HepG2 (cell line): ENCODE measurements around the gene OOSP3. TPM values are rescaled to one million over a fixed set of nuclear protein-coding genes. Genes with fewer than 3 reads are reported as not detected.

Experiments used
- ATAC-seq: fragments of 200-7000 bp; cut with Tn5 transposase; 3 replicates; pipeline ENCODE4 v1.9.1; 2020; ENCODE audit warnings: mild to moderate bottlenecking, moderate library complexity
- BruUV-seq: library from RNA; stranded (reverse); fragments of 400-500 nt; replicated peaks from 2 replicates; lab custom pipeline; 2021; lab: Mats Ljungman, UMichigan
- CTCF ChIA-PET: fragments of 300-600 bp; formaldehyde crosslinking; extraction: SDS; loops from one replicate; lab custom pipeline; 2021; ENCODE audit warnings: low total read pairs, inconsistent platforms, low intra/inter-chr PET ratio; lab: Yijun Ruan, JAX
- POLR2A ChIA-PET: fragments of 350-600 bp; sonication (Branson Sonifier 250); formaldehyde crosslinking; loops from one replicate; lab custom pipeline; 2020; ENCODE audit warnings: antibody characterized with exemption, inconsistent platforms; lab: Yijun Ruan, JAX
- DNase-seq: peaks from one replicate; pipeline ENCODE4 v3.0.0-alpha.2; 2015; ENCODE audit warnings: low spot score
- FAIRE-seq: peaks from 3 replicates; lab custom pipeline; 2011; peaks lifted over from hg19 to GRCh38; lab: Jason Lieb, UNC
- H2AFZ ChIP-seq: one replicate; pipeline ENCODE4 v1.6.1; 2011; ENCODE audit warnings: low read length, inconsistent platforms
- H3K27ac ChIP-seq: fragments of 300-600 bp; 3 replicates; pipeline ENCODE4 v1.8.0; 2011; ENCODE audit warnings: mixed run types, mild to moderate bottlenecking, mixed read lengths, low read length, inconsistent platforms; ENCODE audit not compliant: insufficient read depth; ENCODE audit errors: extremely low read length
- H3K27me3 ChIP-seq, 2 experiments: fragments of 200-600 bp in 1 of 2; 2 replicates in 1 of 2; 3 replicates in 1 of 2; pipeline versions ENCODE4 v1.6.0 to v1.8.0; 2011; ENCODE audit warnings: low read length in 2 of 2, mild to moderate bottlenecking in 2 of 2, moderate library complexity in 2 of 2, inconsistent platforms in 1 of 2; ENCODE audit not compliant: insufficient read depth in 2 of 2, control insufficient read depth in 1 of 2
- H3K36me3 ChIP-seq, 2 experiments: fragments of 200-600 bp in 1 of 2; replicated peaks in 1 of 2; 2 replicates in 1 of 2; 3 replicates in 1 of 2; pipeline versions ENCODE4 v1.5.1 to v1.8.0; 2011; ENCODE audit warnings: low read length in 2 of 2, inconsistent platforms in 1 of 2; ENCODE audit not compliant: insufficient read depth in 2 of 2, control insufficient read depth in 1 of 2
- H3K4me1 ChIP-seq: 2 replicates; pipeline ENCODE4 v1.5.1; 2012; ENCODE audit warnings: low read length, inconsistent platforms; ENCODE audit not compliant: insufficient read depth
- H3K4me2 ChIP-seq: 2 replicates; pipeline ENCODE4 v1.6.0; 2011; ENCODE audit warnings: low read depth, low read length, inconsistent platforms
- H3K4me3 ChIP-seq, 3 experiments: fragments of 200-600 bp in 1 of 3; sonication (generic), shearing (Covaris generic) in 1 of 3; replicated peaks in 1 of 3; 2 replicates each; pipeline ENCODE4 v1.5.1; 2011 to 2016; ENCODE audit warnings: low read length in 3 of 3, inconsistent platforms in 2 of 3, low read depth in 2 of 3, mild to moderate bottlenecking in 2 of 3, control low read depth in 1 of 3, mixed read lengths in 1 of 3; ENCODE audit not compliant: insufficient read depth in 1 of 3
- H3K79me2 ChIP-seq: one replicate; pipeline ENCODE4 v1.6.1; 2011; ENCODE audit warnings: low read length, inconsistent platforms; ENCODE audit not compliant: insufficient read depth
- H3K9ac ChIP-seq: 2 replicates; pipeline ENCODE4 v1.6.0; 2011; ENCODE audit warnings: mild to moderate bottlenecking, low read depth, low read length, inconsistent platforms; ENCODE audit not compliant: insufficient read depth
- H3K9me3 ChIP-seq: 2 replicates; pipeline ENCODE4 v1.5.1; 2012; ENCODE audit warnings: mild to moderate bottlenecking, low read length
- H4K20me1 ChIP-seq: 2 replicates; pipeline ENCODE4 v1.6.0; 2011; ENCODE audit warnings: inconsistent platforms, mild to moderate bottlenecking, low read length, moderate library complexity; ENCODE audit not compliant: insufficient read depth
- CEBPG ChIP-seq: IDR thresholded peaks from 2 replicates; pipeline ENCODE4 v1.6.1; 2016
- CHD2 ChIP-seq: IDR thresholded peaks from 2 replicates; pipeline ENCODE4 v1.6.1; 2011; ENCODE audit warnings: low read depth, low read length, improper control_type of control experiment
- HMG20B ChIP-seq: conservative IDR thresholded peaks from 2 replicates; pipeline ENCODE4 v1.6.1; 2016; ENCODE audit warnings: missing genetic modification reagents, missing compliant biosample characterization
- ISL2 ChIP-seq: sonication (generic); formaldehyde crosslinking; IDR thresholded peaks from 2 replicates; pipeline ENCODE4 v1.5.0; 2020; ENCODE audit warnings: missing genetic modification reagents
- ONECUT2 ChIP-seq: sonication (generic); formaldehyde crosslinking; IDR thresholded peaks from 2 replicates; pipeline ENCODE4 v1.4.0; 2020; ENCODE audit warnings: missing genetic modification reagents
- TRIM24 ChIP-seq: sonication (generic); formaldehyde crosslinking; IDR thresholded peaks from 2 replicates; pipeline ENCODE4 v1.8.0; 2022; ENCODE audit warnings: mild to moderate bottlenecking, missing genetic modification reagents
- ZMYM4 ChIP-seq: sonication (generic); formaldehyde crosslinking; IDR thresholded peaks from 2 replicates; pipeline ENCODE4 v1.8.1; 2023; ENCODE audit warnings: mild to moderate bottlenecking, missing genetic modification reagents
- ZNF260 ChIP-seq: sonication (generic); formaldehyde crosslinking; IDR thresholded peaks from 2 replicates; pipeline ENCODE4 v1.4.0; 2020; ENCODE audit warnings: missing genetic modification reagents, low read depth, mild to moderate bottlenecking, borderline replicate concordance
- ZNF317 ChIP-seq: sonication (generic); formaldehyde crosslinking; IDR thresholded peaks from 2 replicates; pipeline ENCODE4 v1.5.0; 2020; ENCODE audit warnings: mild to moderate bottlenecking, missing genetic modification reagents
- ZNF580 ChIP-seq: IDR thresholded peaks from 2 replicates; pipeline ENCODE4 v1.6.1; 2016; ENCODE audit warnings: low read depth, borderline replicate concordance
- WGBS: methylation state at CpG from one replicate; pipeline ENCODE4 v1.1.6; 2017; ENCODE audit warnings: low lambda C conversion rate; 5-methylcytosine and 5-hydroxymethylcytosine counted together
- in situ Hi-C: cut with HindIII; loops from 2 replicates; pipeline ENCODE4 v1.10.0; 2017; ENCODE audit warnings: low pct_unique_long_range_greater_than_20kb; ENCODE audit not compliant: extremely low pct_ligation_motif_present
- intact Hi-C: fragments of 100-400 bp; cut with micrococcal nuclease; formaldehyde crosslinking; loops from one replicate; pipeline ENCODE4 v1.10.0; 2022; ENCODE audit not compliant: unreplicated experiment
- polyA plus RNA-seq, 8 experiments: library from polyadenylated mRNA; depleted of rRNA in 3 of 8; stranded (reverse) in 7 of 8; unstranded in 1 of 8; fragments of >200 nt; fragmentation: Illumina TruSeq in 4 of 8; extraction: Trizol in 4 of 8; gene quantifications; 2 replicates each; pipeline versions ENCODE4 v1.2.1 to v1.2.3, GENCODE V29; 2011 to 2016; ENCODE audit warnings: low read depth in 4 of 8, missing spikeins in 1 of 8, mixed read lengths in 1 of 8; ENCODE audit not compliant: insufficient read depth in 1 of 8
- total RNA-seq, 5 experiments: library from RNA; depleted of rRNA; stranded (reverse); fragments of >200 nt; fragmentation: Illumina TruSeq; extraction: Trizol; gene quantifications; 2 replicates each; pipeline ENCODE4 v1.2.3, GENCODE V29; 2016; ENCODE audit warnings: low read depth in 1 of 5
- TF ChIP-seq, protein P1 (sequence below): sonication (generic); formaldehyde crosslinking; conservative IDR thresholded peaks from 2 replicates; pipeline ENCODE4 v1.4.0; 2020; ENCODE audit warnings: mild to moderate bottlenecking, missing genetic modification reagents, moderate library complexity
- TF ChIP-seq, protein P2 (sequence below): IDR thresholded peaks from 2 replicates; pipeline ENCODE4 v1.6.1; 2012; ENCODE audit warnings: low read depth, low read length, improper control_type of control experiment
- TF ChIP-seq, protein P3 (sequence below): IDR thresholded peaks from 2 replicates; pipeline ENCODE4 v1.4.0; 2020; ENCODE audit warnings: mild to moderate bottlenecking, missing genetic modification reagents

The OOSP3 gene
- total and polyA plus RNA-seq, 2 of the 13 experiments (the other 11 are each of a cell fraction or from before 2014, with no cell fraction given) = not detected

GRCh38 chr11:59872076-59872475, 6.5 kb upstream of the OOSP3 start (continued):
- TF ChIP-seq TRIM24 (CRISPR knock-in tag) (no peak), HMG20B (CRISPR knock-in tag) (no peak)

GRCh38 chr11:59875856-59876519, 2.6 kb upstream of the OOSP3 start:
- H3K9me3 ChIP-seq = no peaks in the 10 kb centered on the region
- H3K79me2 ChIP-seq = no peaks in the 10 kb centered on the region
- H3K9ac ChIP-seq = no peak overlapping the region
- ATAC-seq (peak; percentile 55; the same call in 2 of the 3 replicates), FAIRE-seq (no peak), DNase-seq (peak; percentile 21)
- in situ Hi-C loops = no loop called here
- CTCF ChIA-PET = no interaction called here
- 3% methylated on average over 9 of the region's 9 CpGs for WGBS
- no peak overlapping the region for H3K4me3 ChIP-seq
- H4K20me1 ChIP-seq = no peaks in the 10 kb centered on the region
- H2AFZ ChIP-seq = no peak overlapping the region
- intact Hi-C loops = no loop called here
- no peak overlapping the region for H3K4me2 ChIP-seq
- BruUV-seq = no TSS peak
- no peaks in the 10 kb centered on the region for H3K36me3 ChIP-seq
- POLR2A ChIA-PET = no interaction called here
- H3K27me3 ChIP-seq = no peaks in the 10 kb centered on the region
- H3K27ac ChIP-seq = no peak overlapping the region
- H3K4me1 ChIP-seq = peaks cover 10% of the 10 kb centered on the region
- TF ChIP-seq ZNF580 (no peak), CHD2 (no peak), ZMYM4 (peak; percentile 44; the same call in 1 of the 2 replicates), ISL2 (CRISPR knock-in tag) (peak; percentile 41; the same call in 1 of the 2 replicates), ZNF260 (CRISPR knock-in tag) (no peak), ONECUT2 (CRISPR knock-in tag) (peak; percentile 81), CEBPG (CRISPR knock-in tag) (0 out of 2 replicates have a peak, but pooled peaks have one; percentile 17), ZNF317 (no peak)
- TF ChIP-seq, protein P1, sequence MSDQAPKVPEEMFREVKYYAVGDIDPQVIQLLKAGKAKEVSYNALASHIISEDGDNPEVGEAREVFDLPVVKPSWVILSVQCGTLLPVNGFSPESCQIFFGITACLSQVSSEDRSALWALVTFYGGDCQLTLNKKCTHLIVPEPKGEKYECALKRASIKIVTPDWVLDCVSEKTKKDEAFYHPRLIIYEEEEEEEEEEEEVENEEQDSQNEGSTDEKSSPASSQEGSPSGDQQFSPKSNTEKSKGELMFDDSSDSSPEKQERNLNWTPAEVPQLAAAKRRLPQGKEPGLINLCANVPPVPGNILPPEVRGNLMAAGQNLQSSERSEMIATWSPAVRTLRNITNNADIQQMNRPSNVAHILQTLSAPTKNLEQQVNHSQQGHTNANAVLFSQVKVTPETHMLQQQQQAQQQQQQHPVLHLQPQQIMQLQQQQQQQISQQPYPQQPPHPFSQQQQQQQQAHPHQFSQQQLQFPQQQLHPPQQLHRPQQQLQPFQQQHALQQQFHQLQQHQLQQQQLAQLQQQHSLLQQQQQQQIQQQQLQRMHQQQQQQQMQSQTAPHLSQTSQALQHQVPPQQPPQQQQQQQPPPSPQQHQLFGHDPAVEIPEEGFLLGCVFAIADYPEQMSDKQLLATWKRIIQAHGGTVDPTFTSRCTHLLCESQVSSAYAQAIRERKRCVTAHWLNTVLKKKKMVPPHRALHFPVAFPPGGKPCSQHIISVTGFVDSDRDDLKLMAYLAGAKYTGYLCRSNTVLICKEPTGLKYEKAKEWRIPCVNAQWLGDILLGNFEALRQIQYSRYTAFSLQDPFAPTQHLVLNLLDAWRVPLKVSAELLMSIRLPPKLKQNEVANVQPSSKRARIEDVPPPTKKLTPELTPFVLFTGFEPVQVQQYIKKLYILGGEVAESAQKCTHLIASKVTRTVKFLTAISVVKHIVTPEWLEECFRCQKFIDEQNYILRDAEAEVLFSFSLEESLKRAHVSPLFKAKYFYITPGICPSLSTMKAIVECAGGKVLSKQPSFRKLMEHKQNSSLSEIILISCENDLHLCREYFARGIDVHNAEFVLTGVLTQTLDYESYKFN (CRISPR knock-in tag) = peak; percentile 34; the same call in 1 of the 2 replicates
- TF ChIP-seq, protein P2, sequence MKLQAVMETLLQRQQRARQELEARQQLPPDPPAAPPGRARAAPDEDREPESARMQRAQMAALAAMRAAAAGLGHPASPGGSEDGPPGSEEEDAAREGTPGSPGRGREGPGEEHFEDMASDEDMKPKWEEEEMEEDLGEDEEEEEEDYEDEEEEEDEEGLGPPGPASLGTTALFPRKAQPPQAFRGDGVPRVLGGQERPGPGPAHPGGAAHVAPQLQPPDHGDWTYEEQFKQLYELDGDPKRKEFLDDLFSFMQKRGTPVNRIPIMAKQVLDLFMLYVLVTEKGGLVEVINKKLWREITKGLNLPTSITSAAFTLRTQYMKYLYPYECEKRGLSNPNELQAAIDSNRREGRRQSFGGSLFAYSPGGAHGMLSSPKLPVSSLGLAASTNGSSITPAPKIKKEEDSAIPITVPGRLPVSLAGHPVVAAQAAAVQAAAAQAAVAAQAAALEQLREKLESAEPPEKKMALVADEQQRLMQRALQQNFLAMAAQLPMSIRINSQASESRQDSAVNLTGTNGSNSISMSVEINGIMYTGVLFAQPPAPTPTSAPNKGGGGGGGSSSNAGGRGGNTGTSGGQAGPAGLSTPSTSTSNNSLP = peak; percentile 77
- TF ChIP-seq, protein P3, sequence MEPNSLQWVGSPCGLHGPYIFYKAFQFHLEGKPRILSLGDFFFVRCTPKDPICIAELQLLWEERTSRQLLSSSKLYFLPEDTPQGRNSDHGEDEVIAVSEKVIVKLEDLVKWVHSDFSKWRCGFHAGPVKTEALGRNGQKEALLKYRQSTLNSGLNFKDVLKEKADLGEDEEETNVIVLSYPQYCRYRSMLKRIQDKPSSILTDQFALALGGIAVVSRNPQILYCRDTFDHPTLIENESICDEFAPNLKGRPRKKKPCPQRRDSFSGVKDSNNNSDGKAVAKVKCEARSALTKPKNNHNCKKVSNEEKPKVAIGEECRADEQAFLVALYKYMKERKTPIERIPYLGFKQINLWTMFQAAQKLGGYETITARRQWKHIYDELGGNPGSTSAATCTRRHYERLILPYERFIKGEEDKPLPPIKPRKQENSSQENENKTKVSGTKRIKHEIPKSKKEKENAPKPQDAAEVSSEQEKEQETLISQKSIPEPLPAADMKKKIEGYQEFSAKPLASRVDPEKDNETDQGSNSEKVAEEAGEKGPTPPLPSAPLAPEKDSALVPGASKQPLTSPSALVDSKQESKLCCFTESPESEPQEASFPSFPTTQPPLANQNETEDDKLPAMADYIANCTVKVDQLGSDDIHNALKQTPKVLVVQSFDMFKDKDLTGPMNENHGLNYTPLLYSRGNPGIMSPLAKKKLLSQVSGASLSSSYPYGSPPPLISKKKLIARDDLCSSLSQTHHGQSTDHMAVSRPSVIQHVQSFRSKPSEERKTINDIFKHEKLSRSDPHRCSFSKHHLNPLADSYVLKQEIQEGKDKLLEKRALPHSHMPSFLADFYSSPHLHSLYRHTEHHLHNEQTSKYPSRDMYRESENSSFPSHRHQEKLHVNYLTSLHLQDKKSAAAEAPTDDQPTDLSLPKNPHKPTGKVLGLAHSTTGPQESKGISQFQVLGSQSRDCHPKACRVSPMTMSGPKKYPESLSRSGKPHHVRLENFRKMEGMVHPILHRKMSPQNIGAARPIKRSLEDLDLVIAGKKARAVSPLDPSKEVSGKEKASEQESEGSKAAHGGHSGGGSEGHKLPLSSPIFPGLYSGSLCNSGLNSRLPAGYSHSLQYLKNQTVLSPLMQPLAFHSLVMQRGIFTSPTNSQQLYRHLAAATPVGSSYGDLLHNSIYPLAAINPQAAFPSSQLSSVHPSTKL (CRISPR knock-in tag) = peak; percentile 68
